Astrocyte (in vitro differentiated cells and primary cell): ENCODE measurements around the gene RNF214.

Experiments
- EZH2 ChIP-seq: IDR thresholded peaks from 2 replicates; pipeline ENCODE4 v1.6.1; 2012; ENCODE audit warnings: mild to moderate bottlenecking, low read length, inconsistent platforms; ENCODE audit not compliant: insufficient read depth
- TF ChIP-seq, protein P1 (sequence below): IDR thresholded peaks from 2 replicates; pipeline ENCODE4 v1.5.1; 2011; ENCODE audit warnings: low read depth, mild to moderate bottlenecking, inconsistent platforms, low read length, moderate library complexity; ENCODE audit not compliant: insufficient read depth

GRCh38 chr11:117194267-117194666 lies 38.2 kb upstream of the RNF214 start:
- TF ChIP-seq, protein P1, sequence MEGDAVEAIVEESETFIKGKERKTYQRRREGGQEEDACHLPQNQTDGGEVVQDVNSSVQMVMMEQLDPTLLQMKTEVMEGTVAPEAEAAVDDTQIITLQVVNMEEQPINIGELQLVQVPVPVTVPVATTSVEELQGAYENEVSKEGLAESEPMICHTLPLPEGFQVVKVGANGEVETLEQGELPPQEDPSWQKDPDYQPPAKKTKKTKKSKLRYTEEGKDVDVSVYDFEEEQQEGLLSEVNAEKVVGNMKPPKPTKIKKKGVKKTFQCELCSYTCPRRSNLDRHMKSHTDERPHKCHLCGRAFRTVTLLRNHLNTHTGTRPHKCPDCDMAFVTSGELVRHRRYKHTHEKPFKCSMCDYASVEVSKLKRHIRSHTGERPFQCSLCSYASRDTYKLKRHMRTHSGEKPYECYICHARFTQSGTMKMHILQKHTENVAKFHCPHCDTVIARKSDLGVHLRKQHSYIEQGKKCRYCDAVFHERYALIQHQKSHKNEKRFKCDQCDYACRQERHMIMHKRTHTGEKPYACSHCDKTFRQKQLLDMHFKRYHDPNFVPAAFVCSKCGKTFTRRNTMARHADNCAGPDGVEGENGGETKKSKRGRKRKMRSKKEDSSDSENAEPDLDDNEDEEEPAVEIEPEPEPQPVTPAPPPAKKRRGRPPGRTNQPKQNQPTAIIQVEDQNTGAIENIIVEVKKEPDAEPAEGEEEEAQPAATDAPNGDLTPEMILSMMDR = no peak
- TF ChIP-seq EZH2 = no peak
